Loucy (cell line): ENCODE data around the gene CAMTA1.

ENCODE experiments used
- H2AFZ ChIP-seq: fragments of 200-600 bp; sonication (generic); 2 replicates; pipeline ENCODE4 v1.6.0; 2016; ENCODE audit warnings: antibody characterized with exemption, mild to moderate bottlenecking, low read length, moderate library complexity
- H3F3A ChIP-seq: fragments of 200-600 bp; 2 replicates; pipeline ENCODE4 v1.6.0; 2016; ENCODE audit warnings: antibody characterized with exemption, low read depth, mild to moderate bottlenecking
- H3K27me3 ChIP-seq: fragments of 200-600 bp; sonication (generic); 2 replicates; pipeline ENCODE4 v1.6.1; 2014; ENCODE audit warnings: low read length, mild to moderate bottlenecking; ENCODE audit not compliant: insufficient read depth, poor library complexity, severe bottlenecking
- H3K36me3 ChIP-seq: fragments of 200-600 bp; sonication (generic); 2 replicates; pipeline ENCODE4 v1.6.1; 2016; ENCODE audit warnings: low read length; ENCODE audit not compliant: insufficient read depth
- H3K4me1 ChIP-seq: fragments of 200-600 bp; sonication (generic); 2 replicates; pipeline ENCODE4 v1.5.1; 2014; ENCODE audit warnings: low read length, mild to moderate bottlenecking; ENCODE audit not compliant: insufficient read depth, poor library complexity, severe bottlenecking
- H3K4me2 ChIP-seq: fragments of 200-600 bp; sonication (generic); 2 replicates; pipeline ENCODE4 v1.6.0; 2014; ENCODE audit warnings: antibody characterized with exemption, low read length, low read depth, mild to moderate bottlenecking; ENCODE audit not compliant: poor library complexity, severe bottlenecking
- H3K4me3 ChIP-seq: fragments of 200-600 bp; sonication (generic); 2 replicates; pipeline ENCODE4 v1.5.1; 2014; ENCODE audit warnings: low read length, mild to moderate bottlenecking, mixed read lengths; ENCODE audit not compliant: poor library complexity, severe bottlenecking
- H3K79me2 ChIP-seq: fragments of 200-600 bp; sonication (generic); 2 replicates; pipeline ENCODE4 v1.6.1; 2014; ENCODE audit warnings: low read length; ENCODE audit not compliant: insufficient read depth
- H3K9ac ChIP-seq: fragments of 200-600 bp; sonication (generic); 2 replicates; pipeline ENCODE4 v1.6.0; 2014; ENCODE audit warnings: mild to moderate bottlenecking, low read depth, low read length, moderate library complexity; ENCODE audit not compliant: poor library complexity, severe bottlenecking
- H3K9me2 ChIP-seq: fragments of 200-600 bp; sonication (generic); replicated peaks from 2 replicates; pipeline ENCODE4 v1.6.1; 2016; ENCODE audit warnings: low read depth, low read length, mixed read lengths
- H3K9me3 ChIP-seq: fragments of 200-600 bp; sonication (generic); 2 replicates; pipeline ENCODE4 v1.6.1; 2014; ENCODE audit warnings: mild to moderate bottlenecking, antibody characterized with exemption, low read length, low read depth; ENCODE audit not compliant: insufficient read depth
- H4K20me1 ChIP-seq: fragments of 200-600 bp; sonication (generic); 2 replicates; pipeline ENCODE4 v1.6.0; 2014; ENCODE audit warnings: antibody characterized with exemption, low read length, mild to moderate bottlenecking; ENCODE audit not compliant: insufficient read depth, poor library complexity, severe bottlenecking
- CTCF ChIP-seq: fragments of 200-600 bp; sonication (generic); conservative IDR thresholded peaks from 2 replicates; pipeline ENCODE4 v1.5.1; 2014; ENCODE audit warnings: mild to moderate bottlenecking, antibody characterized with exemption, low read length
- EZH2phosphoT487 ChIP-seq: fragments of 200-600 bp; IDR thresholded peaks from 2 replicates; pipeline ENCODE4 v1.6.1; 2018; ENCODE audit warnings: antibody characterized with exemption, mild to moderate bottlenecking, moderate library complexity, borderline replicate concordance

Gene CAMTA1

DNA sequence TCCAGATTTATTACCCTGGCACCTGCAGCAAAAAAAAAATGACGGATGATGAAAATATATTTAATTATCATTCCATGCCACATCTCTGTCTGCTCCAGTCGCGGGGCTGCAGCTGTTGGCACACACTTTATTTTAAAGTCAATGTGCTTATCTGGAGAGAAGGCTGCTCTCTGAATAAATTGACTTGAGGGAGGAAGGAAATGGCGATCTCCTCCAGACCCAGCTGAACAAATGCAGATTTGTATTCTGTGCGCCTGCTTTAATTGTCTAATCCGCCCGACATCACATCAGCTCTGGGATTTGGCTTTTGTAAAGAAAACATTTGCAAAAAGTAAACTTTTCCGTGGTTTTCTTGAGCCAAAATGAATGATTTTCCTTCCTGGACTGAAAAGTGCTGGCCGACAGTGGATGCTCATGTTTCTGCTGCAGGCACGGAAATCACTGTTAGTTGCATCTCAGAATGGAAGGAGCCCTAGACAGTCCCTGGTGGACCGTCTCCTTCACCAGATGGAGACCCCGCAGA, 150.2 kb downstream of the CAMTA1 start:
- Histone ChIP-seq H3K36me3 (no peaks in the 10 kb centered on the region), H3K9me3 (no peaks in the 10 kb centered on the region), H3K9me2 (no peaks in the 10 kb centered on the region), H3K4me2 (no peak overlapping the region), H3K27me3 (no peaks in the 10 kb centered on the region), H3K9ac (no peak overlapping the region), H2AFZ (no peak overlapping the region), H3K79me2 (no peaks in the 10 kb centered on the region), H3K4me1 (no peaks in the 10 kb centered on the region), H3K4me3 (no peak overlapping the region), H3F3A (no peaks in the 10 kb centered on the region), H4K20me1 (no peaks in the 10 kb centered on the region)
- TF ChIP-seq EZH2phosphoT487 (no peak), CTCF (no peak)

GRCh38 chr1:6935911-6936690, 150.8 kb downstream of the CAMTA1 start:
- H3K9me2 ChIP-seq, result no peaks in the 10 kb centered on the region
- H3K4me3 ChIP-seq, result no peak overlapping the region
- H3K4me1 ChIP-seq, result no peaks in the 10 kb centered on the region
- no peak overlapping the region for H3K4me2 ChIP-seq
- H3K9ac ChIP-seq, result no peak overlapping the region
- no peaks in the 10 kb centered on the region for H3K36me3 ChIP-seq
- no peaks in the 10 kb centered on the region for H3F3A ChIP-seq
- TF ChIP-seq CTCF, result no peak
- TF ChIP-seq EZH2phosphoT487, result no peak
- no peak overlapping the region for H2AFZ ChIP-seq
- no peaks in the 10 kb centered on the region for H4K20me1 ChIP-seq
- H3K79me2 ChIP-seq, result no peaks in the 10 kb centered on the region
- no peaks in the 10 kb centered on the region for H3K27me3 ChIP-seq
- no peaks in the 10 kb centered on the region for H3K9me3 ChIP-seq

DNA sequence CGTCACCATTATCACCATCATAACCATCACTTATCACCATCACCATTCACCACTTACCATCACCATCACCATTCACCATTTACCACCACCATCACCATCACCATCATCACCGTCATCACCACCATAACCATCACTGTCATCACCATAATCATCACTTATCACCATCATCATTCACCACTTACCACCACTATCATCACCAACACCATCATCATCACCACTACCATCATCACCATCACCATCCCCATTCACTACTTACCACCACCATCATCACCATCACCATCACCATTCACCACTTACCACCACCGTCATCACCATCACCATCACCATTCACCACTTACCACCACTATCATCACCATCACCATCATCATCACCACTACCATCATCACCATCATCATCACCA, 151.8 kb downstream of the CAMTA1 start:
- TF ChIP-seq EZH2phosphoT487 (no peak), CTCF (no peak)
- no peak overlapping the region for H3K4me3 ChIP-seq
- H3K9me2 ChIP-seq, result no peaks in the 10 kb centered on the region
- H4K20me1 ChIP-seq, result no peaks in the 10 kb centered on the region
- H2AFZ ChIP-seq, result no peak overlapping the region
- no peaks in the 10 kb centered on the region for H3K27me3 ChIP-seq
- no peak overlapping the region for H3K4me2 ChIP-seq
- no peaks in the 10 kb centered on the region for H3K9me3 ChIP-seq
- H3K79me2 ChIP-seq, result no peaks in the 10 kb centered on the region
- H3K4me1 ChIP-seq, result no peaks in the 10 kb centered on the region
- H3K36me3 ChIP-seq, result no peaks in the 10 kb centered on the region
- no peaks in the 10 kb centered on the region for H3F3A ChIP-seq
- no peak overlapping the region for H3K9ac ChIP-seq
